Panc1 (cell line): ENCODE data around the gene NCAPH2. TPM values are rescaled to one million over a fixed set of nuclear protein-coding genes. Genes with fewer than 3 reads are reported as not detected.
"Not testable (repeated sequence)": the region's sequence is repeated elsewhere in the genome, so short reads cannot be mapped to it uniquely, and the experiment has no call there.

Experiments
- ATAC-seq: fragments of 200-7000 bp; cut with Tn5 transposase; 2 replicates; pipeline ENCODE4 v1.9.1; 2020; ENCODE audit warnings: mild to moderate bottlenecking, moderate library complexity
- BruUV-seq: library from RNA; stranded (reverse); fragments of 400-500 nt; replicated peaks from 2 replicates; lab custom pipeline; 2021; lab: Mats Ljungman, UMichigan
- CTCF ChIA-PET: fragments of 300-600 bp; sonication (Branson Sonifier 250); formaldehyde crosslinking; loops from one replicate; lab custom pipeline; 2022; ENCODE audit warnings: antibody characterized with exemption; lab: Charles Lee
- POLR2A ChIA-PET: fragments of 300-600 bp; sonication (Branson Sonifier 250); formaldehyde crosslinking; loops from one replicate; lab custom pipeline; 2022; ENCODE audit warnings: antibody characterized with exemption; lab: Charles Lee
- DNase-seq: peaks from one replicate; pipeline ENCODE4 v3.0.0-alpha.2; 2010; ENCODE audit warnings: low read depth, low spot score
- H3K27ac ChIP-seq: 2 replicates; pipeline ENCODE4 v1.5.1; 2011; ENCODE audit warnings: mild to moderate bottlenecking, low read length, inconsistent platforms
- H3K27me3 ChIP-seq: fragments of 200-500 bp; sonication (Bioruptor generic); 2 replicates; pipeline ENCODE4 v1.6.0; 2014; ENCODE audit warnings: low read length, inconsistent platforms; ENCODE audit not compliant: control insufficient read depth, insufficient read depth
- H3K36me3 ChIP-seq: fragments of 200-500 bp; sonication (Bioruptor generic); 2 replicates; pipeline ENCODE4 v1.5.1; 2014; ENCODE audit warnings: inconsistent platforms, mild to moderate bottlenecking, low read length, moderate library complexity; ENCODE audit not compliant: control insufficient read depth, insufficient read depth
- H3K4me1 ChIP-seq: 2 replicates; pipeline ENCODE4 v1.5.1; 2011; ENCODE audit warnings: inconsistent platforms, mild to moderate bottlenecking, low read length, moderate library complexity; ENCODE audit not compliant: control insufficient read depth, insufficient read depth
- H3K4me3 ChIP-seq, 2 experiments: 2 replicates each; pipeline ENCODE4 v1.5.1; 2011 to 2012; ENCODE audit warnings: low read depth in 2 of 2, low read length in 2 of 2, mild to moderate bottlenecking in 2 of 2, inconsistent platforms in 1 of 2, moderate library complexity in 1 of 2
- H3K9me3 ChIP-seq: fragments of 200-500 bp; sonication (Bioruptor generic); 2 replicates; pipeline ENCODE4 v1.5.1; 2014; ENCODE audit warnings: low read depth, mild to moderate bottlenecking, inconsistent platforms, low read length, moderate library complexity; ENCODE audit not compliant: control insufficient read depth, insufficient read depth
- CTCF ChIP-seq: fragments of 450-650 bp; IDR thresholded peaks from 2 replicates; pipeline ENCODE4 v1.5.1; 2017; ENCODE audit warnings: mild to moderate bottlenecking
- POLR2AphosphoS5 ChIP-seq: IDR thresholded peaks from 2 replicates; pipeline ENCODE4 v1.6.1; 2012; ENCODE audit warnings: mild to moderate bottlenecking, low read depth, low read length, moderate library complexity
- REST ChIP-seq, 2 experiments: IDR thresholded peaks; 2 replicates each; pipeline ENCODE4 v1.6.1; 2011 to 2012; ENCODE audit warnings: low read depth in 2 of 2, control low read depth in 1 of 2, low read length in 1 of 2, mild to moderate bottlenecking in 1 of 2, moderate library complexity in 1 of 2; ENCODE audit not compliant: insufficient read depth in 1 of 2
- SIN3A ChIP-seq: IDR thresholded peaks from 2 replicates; pipeline ENCODE4 v1.6.1; 2012; ENCODE audit warnings: low read depth, mild to moderate bottlenecking, low read length, moderate library complexity, borderline replicate concordance; ENCODE audit not compliant: insufficient read depth
- TCF7L2 ChIP-seq: IDR thresholded peaks from 2 replicates; pipeline ENCODE4 v1.6.1; 2011; ENCODE audit warnings: mild to moderate bottlenecking, low read depth, low read length, inconsistent platforms
- in situ Hi-C: cut with HindIII; loops from 2 replicates; pipeline ENCODE4 v1.10.0; 2016; ENCODE audit warnings: low sequenced_read_pairs, low pct_unique_long_range_greater_than_20kb
- intact Hi-C: fragments of 100-400 bp; cut with micrococcal nuclease; formaldehyde crosslinking; loops from one replicate; pipeline ENCODE4 v1.10.0; 2022; ENCODE audit not compliant: unreplicated experiment
- total RNA-seq: library from RNA; stranded (reverse); gene quantifications from one replicate; pipeline ENCODE4 v1.2.1, GENCODE V29; 2021; ENCODE audit not compliant: unreplicated experiment

The NCAPH2 gene
- total RNA-seq, 1 experiment from 2014 or later, result 55.6 TPM

GRCh38 chr22:50520184-50520583 lies 12.2 kb downstream of the NCAPH2 start:
- H3K4me1 ChIP-seq, H3K27ac ChIP-seq, H3K4me3 ChIP-seq, H3K36me3 ChIP-seq, in situ Hi-C loops, ATAC-seq, BruUV-seq, intact Hi-C loops, CTCF ChIA-PET, H3K27me3 ChIP-seq, H3K9me3 ChIP-seq, POLR2A ChIA-PET, DNase-seq: not testable (repeated sequence)

GRCh38 chr22:50520826-50521453 lies 12.9 kb downstream of the NCAPH2 start:
- H3K27ac ChIP-seq, result no peak overlapping the region
- no peak for ATAC-seq
- no peaks in the 10 kb centered on the region; the same call in 1 of the 2 replicates for H3K36me3 ChIP-seq
- H3K9me3 ChIP-seq, result no peaks in the 10 kb centered on the region
- no peaks in the 10 kb centered on the region for H3K27me3 ChIP-seq
- DNase-seq, result no peak
- TF ChIP-seq TCF7L2, result no peak
- no peak for TF ChIP-seq POLR2AphosphoS5
- no peak for TF ChIP-seq SIN3A
- TF ChIP-seq CTCF, result no peak
- TF ChIP-seq REST (IDR thresholded peaks at IDR 0.05; ENCODE audit: insufficient read depth in 1 of 2, low read depth in 2 of 2, low read length in 1 of 2), result no peak
- POLR2A ChIA-PET, result no interaction called here
- H3K4me3 ChIP-seq, result no peak overlapping the region
- intact Hi-C loops (no loop called here), in situ Hi-C loops (no loop called here)
- CTCF ChIA-PET, result no interaction called here
- no TSS peak for BruUV-seq
- H3K4me1 ChIP-seq, result no peaks in the 10 kb centered on the region

- no peak overlapping the region for H3K27ac ChIP-seq
- in situ Hi-C loops (no loop called here), intact Hi-C loops (no loop called here)
- ATAC-seq (no peak), DNase-seq (no peak)
- no TSS peak for BruUV-seq
- CTCF ChIA-PET, result no interaction called here
- TF ChIP-seq POLR2AphosphoS5 (no peak), SIN3A (no peak), TCF7L2 (no peak), CTCF (no peak), REST (IDR thresholded peaks at IDR 0.05; ENCODE audit: insufficient read depth in 1 of 2, low read depth in 2 of 2, low read length in 1 of 2) (no peak)
- H3K4me1 ChIP-seq, result no peaks in the 10 kb centered on the region
- no peaks in the 10 kb centered on the region for H3K9me3 ChIP-seq
- POLR2A ChIA-PET, result no interaction called here
- no peak overlapping the region for H3K4me3 ChIP-seq
- H3K27me3 ChIP-seq, result no peaks in the 10 kb centered on the region
- no peaks in the 10 kb centered on the region; the same call in 1 of the 2 replicates for H3K36me3 ChIP-seq
Measured at GRCh38 chr22:50521710-50522109, 13.7 kb downstream of the NCAPH2 start.
